ENCODE results near the gene CCDC82.

DNA sequence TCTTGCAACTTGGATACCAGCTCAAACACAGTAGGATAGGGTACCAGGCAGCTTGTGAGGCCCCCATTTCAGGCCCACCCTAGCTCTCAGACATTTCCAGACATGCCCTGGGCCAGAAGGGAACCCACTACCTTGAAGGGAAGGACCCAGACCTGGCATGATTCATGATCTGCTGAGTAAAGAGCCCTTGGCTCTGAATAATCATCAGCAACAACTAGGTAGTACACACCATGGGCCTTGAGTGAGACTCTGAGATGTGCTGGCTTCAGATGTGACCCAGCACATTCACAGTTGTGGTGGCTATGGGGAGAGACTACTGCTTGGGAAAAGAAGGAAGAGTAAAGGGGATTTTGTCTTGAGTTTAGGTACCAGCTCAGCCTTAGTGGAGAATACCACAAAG is 23.7 kb upstream of the CCDC82 start:
- TF ChIP-seq, protein P1, sequence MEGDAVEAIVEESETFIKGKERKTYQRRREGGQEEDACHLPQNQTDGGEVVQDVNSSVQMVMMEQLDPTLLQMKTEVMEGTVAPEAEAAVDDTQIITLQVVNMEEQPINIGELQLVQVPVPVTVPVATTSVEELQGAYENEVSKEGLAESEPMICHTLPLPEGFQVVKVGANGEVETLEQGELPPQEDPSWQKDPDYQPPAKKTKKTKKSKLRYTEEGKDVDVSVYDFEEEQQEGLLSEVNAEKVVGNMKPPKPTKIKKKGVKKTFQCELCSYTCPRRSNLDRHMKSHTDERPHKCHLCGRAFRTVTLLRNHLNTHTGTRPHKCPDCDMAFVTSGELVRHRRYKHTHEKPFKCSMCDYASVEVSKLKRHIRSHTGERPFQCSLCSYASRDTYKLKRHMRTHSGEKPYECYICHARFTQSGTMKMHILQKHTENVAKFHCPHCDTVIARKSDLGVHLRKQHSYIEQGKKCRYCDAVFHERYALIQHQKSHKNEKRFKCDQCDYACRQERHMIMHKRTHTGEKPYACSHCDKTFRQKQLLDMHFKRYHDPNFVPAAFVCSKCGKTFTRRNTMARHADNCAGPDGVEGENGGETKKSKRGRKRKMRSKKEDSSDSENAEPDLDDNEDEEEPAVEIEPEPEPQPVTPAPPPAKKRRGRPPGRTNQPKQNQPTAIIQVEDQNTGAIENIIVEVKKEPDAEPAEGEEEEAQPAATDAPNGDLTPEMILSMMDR (IDR thresholded peaks at IDR 0.05), result no peak
- TF ChIP-seq POLR2A (IDR thresholded peaks at IDR 0.05; ENCODE audit: low read length), result no peak
- no peak for TF ChIP-seq RFX5 (IDR thresholded peaks at IDR 0.05)
- TF ChIP-seq RAD21 (conservative IDR thresholded peaks at IDR 0.05 in 1 of 2, IDR thresholded peaks at IDR 0.05 in 1 of 2), result no peak
- TF ChIP-seq, protein P2, sequence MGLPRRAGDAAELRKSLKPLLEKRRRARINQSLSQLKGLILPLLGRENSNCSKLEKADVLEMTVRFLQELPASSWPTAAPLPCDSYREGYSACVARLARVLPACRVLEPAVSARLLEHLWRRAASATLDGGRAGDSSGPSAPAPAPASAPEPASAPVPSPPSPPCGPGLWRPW (IDR thresholded peaks at IDR 0.05), result no peak
- no peak for TF ChIP-seq BHLHE40 (IDR thresholded peaks at IDR 0.05; ENCODE audit: low read depth, low read length)
- no peak for TF ChIP-seq CEBPB (IDR thresholded peaks at IDR 0.05)
- no peak for TF ChIP-seq MYC (IDR thresholded peaks at IDR 0.05; ENCODE audit: borderline replicate concordance, low read length)
- no peak for TF ChIP-seq ESRRA (IDR thresholded peaks at IDR 0.05; ENCODE audit: borderline replicate concordance, low read length)
- no peak for TF ChIP-seq KDM1A (IDR thresholded peaks at IDR 0.05; ENCODE audit: low read depth)

Data from A549 (cell line).